Stimulated activated CD4-positive, alpha-beta T cell treated with anti-CD3 and anti-CD28 coated beads, TNF-alpha, amount 100 ng/mL, for 24 hours (primary cell): Measurements from ENCODE around the gene NSMCE1.
"Not testable (repeated sequence)": the region's sequence is repeated elsewhere in the genome, so short reads cannot be mapped to it uniquely, and the experiment has no call there.

Experiments
- DNase-seq, 3 experiments: peaks; one replicate each; pipeline ENCODE4 v3.0.0-alpha.2; 2020; ENCODE audit warnings: low read depth in 3 of 3

NSMCE1 gene

DNA sequence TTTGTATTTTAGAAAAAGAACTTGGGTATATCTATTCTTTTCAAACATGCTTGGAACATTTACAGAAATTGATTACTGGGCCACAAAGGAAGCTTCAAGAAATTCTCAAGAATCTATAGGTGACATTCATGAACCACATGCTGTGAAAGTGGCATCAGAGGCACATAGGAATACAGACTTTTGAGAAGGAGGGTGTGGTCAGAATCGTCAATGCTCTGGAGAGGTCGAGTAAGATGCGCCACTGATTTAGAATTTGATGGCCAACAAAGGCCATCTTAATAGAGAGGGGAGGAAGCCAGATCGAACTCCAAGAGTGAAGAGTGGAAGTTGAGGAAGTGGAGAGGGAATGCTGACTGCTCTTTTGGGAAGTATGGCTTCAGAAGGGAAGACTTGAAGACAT, 3.5 kb upstream of the NSMCE1 start:
- no peak for DNase-seq

- no peak for DNase-seq
Measured at GRCh38 chr16:27270349-27270748, 1.8 kb upstream of the NSMCE1 start.

DNA sequence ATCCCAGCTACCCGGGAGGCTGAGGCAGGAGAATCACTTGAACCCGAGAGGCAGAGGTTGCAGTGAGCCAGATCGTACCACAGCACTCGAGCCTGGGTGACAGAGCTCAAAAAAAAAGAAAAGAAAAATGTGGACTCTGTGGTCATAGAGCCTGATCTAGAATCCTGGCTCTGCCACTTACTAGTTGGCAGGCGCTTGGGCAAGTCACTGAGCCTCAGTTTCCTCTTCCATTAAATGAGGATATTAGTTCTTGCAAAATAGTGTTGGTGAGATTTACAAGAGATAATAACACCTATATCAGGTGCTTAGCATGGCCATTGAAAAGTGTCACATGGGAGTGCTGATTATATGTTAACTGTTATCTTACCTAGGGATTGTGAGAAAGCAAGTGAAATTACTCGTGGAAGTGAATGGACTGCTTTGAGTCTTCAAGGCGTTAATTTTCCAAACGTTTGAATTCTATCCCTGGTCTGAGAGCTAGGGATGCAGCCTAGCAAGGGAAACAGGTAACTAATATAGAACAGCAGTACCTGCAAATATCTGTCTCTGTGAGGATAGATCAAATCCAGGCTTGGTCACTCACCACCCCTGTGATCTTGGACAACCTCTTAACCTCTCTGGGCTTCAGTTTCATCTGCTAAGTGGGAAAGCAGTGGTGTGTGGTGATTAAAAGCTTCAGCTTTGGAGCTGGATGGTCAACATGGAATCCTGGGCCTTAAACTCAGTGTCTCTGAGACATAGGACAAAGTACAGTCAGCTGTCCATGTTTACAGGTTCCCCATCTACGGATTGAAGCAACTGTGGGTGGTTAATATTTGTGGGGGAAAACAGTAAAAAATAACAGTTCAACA, 953 bp upstream of the NSMCE1 start:
- DNase-seq: no peak

GRCh38 chr16:27267037-27267677, 1.4 kb downstream of the NSMCE1 start:
- DNase-seq: no peak

GRCh38 chr16:27265982-27266381, 2.6 kb downstream of the NSMCE1 start:
- DNase-seq: no peak

DNA sequence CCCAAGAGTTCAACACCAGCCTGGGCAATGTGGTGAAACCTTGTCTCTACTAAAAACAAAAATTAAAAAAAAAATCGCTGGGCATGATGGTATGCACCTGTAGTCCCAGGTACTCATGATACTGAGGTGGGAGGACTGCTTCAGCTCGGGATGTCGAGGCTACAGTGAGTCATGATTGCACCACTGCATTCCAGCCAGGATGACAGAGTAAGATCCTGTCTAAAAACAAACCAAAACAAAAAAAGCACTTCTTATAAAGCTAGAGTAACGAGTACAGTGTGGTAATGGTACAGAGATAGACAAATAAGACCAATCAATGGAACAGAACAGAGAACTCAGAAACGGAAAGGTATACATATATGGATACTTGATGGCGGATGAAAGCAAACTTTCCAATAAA, 4.4 kb downstream of the NSMCE1 start:
- DNase-seq: no peak

DNA sequence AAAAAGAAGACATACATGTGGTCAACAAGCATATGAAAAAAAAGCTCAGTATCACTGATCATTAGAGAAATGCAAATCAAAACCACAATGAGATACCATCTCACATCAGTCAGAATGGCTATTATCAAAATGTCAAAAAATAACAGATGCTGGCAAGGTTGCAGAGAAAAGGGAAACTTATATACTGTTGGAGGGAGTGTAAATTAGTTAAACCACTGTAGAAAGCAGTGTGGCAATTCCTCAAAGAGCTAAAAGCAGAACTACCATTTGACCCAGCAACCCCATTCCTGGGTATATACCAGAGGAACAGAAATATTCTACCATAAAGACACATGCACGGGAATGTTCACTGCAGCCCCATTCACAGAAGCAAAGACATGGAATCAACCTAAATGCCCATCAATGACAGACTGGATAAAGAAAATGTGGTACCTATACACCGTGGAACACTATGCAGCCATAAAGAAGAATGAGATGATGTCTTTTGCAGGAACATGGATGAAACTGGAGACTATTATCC, 5.6 kb downstream of the NSMCE1 start:
- DNase-seq: not testable (repeated sequence)

- no peak for DNase-seq
Measured at GRCh38 chr16:27259710-27260109, 8.9 kb downstream of the NSMCE1 start.

DNA sequence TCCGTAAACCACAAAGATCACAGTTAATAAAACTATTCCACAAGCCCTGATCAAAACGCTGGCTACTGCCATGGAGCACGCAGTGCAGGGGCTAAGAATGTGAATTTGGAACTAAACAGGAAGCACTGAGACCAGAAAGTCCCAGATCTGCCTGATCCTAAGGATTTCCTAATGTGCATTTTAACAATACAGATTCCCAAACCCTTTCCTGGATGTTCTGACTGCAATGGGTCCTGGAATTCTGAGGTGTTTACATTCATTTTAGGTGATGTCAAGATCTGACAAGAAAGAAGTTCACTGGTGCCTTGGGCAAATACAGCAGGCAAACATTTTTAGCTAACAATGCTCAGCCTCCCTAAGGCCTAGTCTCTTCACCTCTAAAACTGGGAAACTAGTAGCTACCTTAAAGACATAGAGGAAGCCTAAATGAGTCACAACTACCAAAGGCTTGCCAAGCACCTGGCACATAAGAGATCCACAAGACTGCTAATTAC, 10.3 kb downstream of the NSMCE1 start:
- no peak for DNase-seq

DNA sequence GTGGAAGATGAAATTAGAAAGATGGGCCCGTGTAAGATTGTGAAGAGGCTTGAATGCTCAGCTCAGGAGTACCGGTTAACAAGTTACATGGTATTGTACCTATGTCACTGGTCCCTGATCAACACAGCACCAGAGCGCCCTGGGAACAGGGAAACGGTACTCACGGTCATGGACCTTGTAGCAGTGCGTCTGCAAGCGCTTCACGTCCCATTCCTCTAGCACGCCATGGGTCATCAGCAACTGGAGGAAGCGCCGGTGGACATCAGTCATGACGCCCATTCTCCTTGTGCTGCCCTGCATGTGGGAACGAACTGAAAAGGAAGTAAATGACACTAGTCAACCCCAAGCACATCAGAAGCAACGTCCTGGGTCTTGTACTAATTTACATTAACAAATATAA, 11.3 kb downstream of the NSMCE1 start:
- no peak for DNase-seq

- no peak for DNase-seq
Measured at GRCh38 chr16:27256861-27257260, 11.7 kb downstream of the NSMCE1 start.

- DNase-seq: no peak
Measured at GRCh38 chr16:27254262-27254811, 14.2 kb downstream of the NSMCE1 start.

DNA sequence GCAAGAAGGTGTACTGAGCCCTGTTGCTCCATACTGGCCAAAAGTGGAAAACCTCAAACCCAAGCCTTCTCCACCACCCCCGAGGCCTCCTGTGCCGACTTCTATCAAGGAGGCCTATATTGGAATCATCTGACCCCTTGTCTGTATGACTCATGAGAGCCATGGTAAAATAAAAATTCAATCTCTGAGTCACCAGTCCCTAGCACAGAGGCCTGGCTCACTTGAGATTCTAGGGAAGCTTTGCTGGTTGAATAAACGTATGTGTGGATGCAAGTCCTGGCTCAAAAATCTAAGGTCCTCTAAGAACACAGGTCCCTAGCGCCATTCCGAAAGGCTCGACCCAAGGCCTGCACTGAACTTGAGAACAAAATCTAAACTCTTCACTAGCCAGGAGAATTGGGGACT, 15.0 kb downstream of the NSMCE1 start:
- no peak for DNase-seq

DNA sequence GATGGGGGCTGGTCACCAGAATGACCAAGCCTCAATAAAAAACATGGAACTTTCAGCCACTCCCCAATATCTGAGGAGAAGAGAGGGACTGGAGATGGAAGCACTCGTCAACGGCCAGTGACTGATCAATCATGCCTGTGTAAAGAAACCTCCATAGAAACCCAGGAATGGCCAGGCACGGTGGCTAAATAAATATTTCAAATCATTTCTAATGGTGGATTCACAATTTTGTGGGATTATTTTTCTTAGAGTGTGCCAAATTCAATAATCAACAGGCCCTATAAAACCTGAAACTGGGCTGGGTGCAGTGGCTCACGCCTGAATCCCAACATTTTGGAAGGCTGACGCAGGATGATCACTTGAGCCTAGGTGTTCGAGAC, 16.4 kb downstream of the NSMCE1 start:
- no peak for DNase-seq

- no peak for DNase-seq
Measured at GRCh38 chr16:27251541-27252205, 16.9 kb downstream of the NSMCE1 start.

DNA sequence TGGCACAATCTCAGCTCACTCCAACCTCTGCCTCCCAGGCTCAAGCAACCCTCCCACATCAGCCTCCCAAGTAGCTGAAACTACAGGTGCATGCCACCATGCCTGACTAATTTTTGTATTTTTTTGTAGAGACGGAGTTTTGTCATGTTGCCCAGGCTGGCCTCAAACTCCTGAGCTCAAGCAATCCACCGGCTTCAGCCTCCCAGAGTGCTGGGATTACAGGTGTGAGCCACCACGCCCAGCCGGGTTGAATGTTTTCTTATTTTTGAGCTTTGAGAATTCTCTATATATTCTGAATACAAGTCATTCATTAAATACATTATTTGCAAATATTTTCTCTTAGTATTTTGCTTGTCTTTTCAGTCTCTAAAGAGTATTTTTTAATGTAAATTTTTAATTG, 19.7 kb downstream of the NSMCE1 start:
- DNase-seq: not testable (repeated sequence)

- DNase-seq: no peak
Measured at GRCh38 chr16:27248036-27248435, 20.5 kb downstream of the NSMCE1 start.

DNA sequence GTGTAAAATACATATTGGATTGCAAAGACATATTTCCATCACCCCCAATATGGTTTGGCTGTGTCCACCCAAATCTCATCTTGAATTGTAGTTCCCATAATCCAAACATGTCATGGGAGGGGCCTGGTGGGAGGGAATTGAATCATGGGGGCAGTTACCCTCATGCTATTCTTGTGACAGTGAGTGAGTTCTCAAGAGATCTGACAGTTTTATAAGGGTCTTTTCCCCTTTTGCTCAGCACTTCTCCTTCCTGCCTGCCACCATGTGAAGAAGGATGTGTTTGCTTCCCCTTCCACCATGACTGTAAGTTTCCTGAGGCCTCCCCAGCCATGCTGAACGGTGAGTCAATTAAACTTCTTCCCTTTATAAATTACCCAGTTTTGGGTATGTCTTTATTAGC, 21.5 kb downstream of the NSMCE1 start:
- not testable (repeated sequence) for DNase-seq

DNA sequence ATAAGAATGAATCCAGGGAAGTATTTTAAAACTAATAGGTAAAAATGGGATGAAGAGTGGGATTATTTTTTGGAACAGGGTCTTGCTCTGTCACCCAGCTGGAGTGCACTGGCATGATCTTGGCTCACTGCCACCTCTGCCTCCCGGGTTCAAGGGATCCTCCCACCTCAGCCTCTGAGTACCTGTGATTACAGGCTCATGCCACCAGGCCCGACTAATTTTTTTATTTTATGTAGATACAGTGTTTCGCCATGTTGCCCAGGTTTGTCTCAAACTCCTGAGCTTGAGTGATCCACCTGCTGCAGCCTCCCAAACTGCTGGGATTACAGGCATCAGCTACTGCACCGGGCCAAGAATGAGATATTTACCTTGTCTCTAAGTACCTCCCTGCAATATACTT, 22.1 kb downstream of the NSMCE1 start:
- no peak for DNase-seq

DNA sequence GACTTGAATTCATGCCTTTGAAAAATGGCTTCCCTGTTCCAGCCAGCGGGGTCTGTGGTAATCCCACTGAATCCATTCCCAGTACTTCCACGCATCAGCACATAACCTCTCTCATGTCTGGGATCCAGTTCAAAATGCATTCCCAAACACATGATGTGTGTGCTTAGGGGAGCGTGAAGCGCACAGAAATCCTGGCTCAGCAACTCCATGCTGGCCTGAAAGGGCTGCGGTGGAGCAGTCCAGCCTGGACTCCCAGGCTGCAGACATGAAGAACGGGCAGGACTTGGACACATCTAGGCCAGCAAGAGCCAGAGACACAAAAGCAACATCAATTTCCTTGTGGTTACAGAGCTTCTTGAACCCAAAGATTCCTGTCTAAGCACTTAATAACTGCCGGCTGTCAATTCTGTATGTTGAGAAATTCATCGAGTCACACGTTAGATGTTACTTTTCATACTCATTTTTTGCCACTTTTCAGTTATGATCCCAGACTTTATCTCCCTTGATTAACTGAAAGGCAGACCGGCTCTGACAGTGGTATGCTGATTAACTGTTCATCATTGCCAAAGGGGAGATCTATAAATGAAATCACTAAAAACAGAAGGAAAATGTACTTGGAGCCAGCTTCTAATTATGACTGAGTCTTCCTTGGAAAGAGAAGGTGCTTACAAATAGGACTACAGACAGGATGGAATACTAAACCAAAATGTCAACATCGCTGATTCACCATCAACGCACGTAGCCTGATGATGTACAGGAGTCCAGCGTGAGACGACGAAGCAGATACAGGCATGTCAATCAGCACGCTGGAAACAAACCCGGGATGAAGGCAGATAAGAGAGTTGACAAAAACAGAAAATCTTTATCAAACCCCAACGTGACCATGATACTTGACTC, 23.0 kb downstream of the NSMCE1 start:
- DNase-seq: peak in 1 of 3 experiments; percentile 60

DNA sequence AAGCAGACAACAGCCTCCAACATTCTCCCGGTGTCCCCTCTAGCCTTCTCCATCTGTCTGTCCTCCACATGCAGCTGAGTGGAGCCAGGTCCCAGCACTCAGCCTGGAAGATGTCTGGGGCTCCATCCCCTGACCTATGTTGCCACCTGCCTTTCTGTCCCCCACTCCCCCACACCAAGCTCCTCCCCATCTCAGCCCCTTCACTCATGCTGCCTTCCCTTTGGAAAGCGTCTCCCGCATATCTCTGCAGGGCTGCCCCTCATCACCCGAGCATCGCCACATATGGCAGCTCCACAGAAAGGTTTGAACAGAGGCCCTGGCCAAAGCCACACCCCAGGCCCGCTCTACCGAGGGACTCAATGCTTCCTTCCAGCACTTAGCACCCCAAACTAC, 24.2 kb downstream of the NSMCE1 start:
- DNase-seq: no peak
